GM12892 (cell line): Measurements from ENCODE around the gene RBMS1.

ENCODE experiments used
- POLR2A ChIP-seq: IDR thresholded peaks from 2 replicates; pipeline ENCODE4 v1.6.1; 2011; ENCODE audit warnings: low read depth, low read length, control low read depth
- POLR2AphosphoS5 ChIP-seq: IDR thresholded peaks from 2 replicates; pipeline ENCODE4 v1.6.1; 2011; ENCODE audit warnings: low read depth, low read length, control low read depth
- TAF1 ChIP-seq: IDR thresholded peaks from 2 replicates; pipeline ENCODE4 v1.6.1; 2011; ENCODE audit warnings: low read depth, mild to moderate bottlenecking, control low read depth, low read length, borderline replicate concordance

DNA sequence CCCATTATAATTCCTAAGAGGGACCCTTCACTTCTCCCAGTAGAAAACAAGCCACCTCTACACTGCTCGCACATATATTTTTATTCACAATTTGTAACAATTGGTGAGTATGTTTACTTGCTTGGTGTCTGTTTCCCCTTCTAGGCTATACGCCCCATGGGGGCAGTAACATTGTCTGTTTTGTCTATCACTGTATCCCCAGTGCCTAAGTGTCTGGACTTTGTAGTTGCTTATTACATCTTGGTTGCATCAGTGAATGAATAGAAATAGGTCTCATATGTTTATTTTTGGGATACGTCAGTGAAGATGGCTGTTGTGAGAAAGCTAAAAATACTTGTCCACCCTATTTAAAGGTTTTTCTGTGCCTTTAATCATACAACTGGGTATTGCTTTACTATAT, 206.1 kb downstream of the RBMS1 start:
- TF ChIP-seq TAF1 (no peak), POLR2AphosphoS5 (no peak), POLR2A (no peak)
